GM13976 (cell line): ENCODE data around the gene BPIFB1.

Source experiments
- DNase-seq: peaks from one replicate; pipeline ENCODE4 v3.0.0; 2012; ENCODE audit warnings: low spot score
- CTCF ChIP-seq: IDR thresholded peaks from 2 replicates; pipeline ENCODE4 v1.5.1; 2012; ENCODE audit warnings: borderline replicate concordance, mild to moderate bottlenecking; ENCODE audit not compliant: insufficient read depth; ENCODE audit errors: extremely low read depth, missing control alignments, control extremely low read depth
- in situ Hi-C: fragments of 300-500 bp; cut with MboI; formaldehyde crosslinking; loops from one replicate; pipeline ENCODE4 v1.12.0; 2022; ENCODE audit warnings: low sequenced_read_pairs, mixed read lengths, inconsistent platforms; ENCODE audit not compliant: unreplicated experiment

Gene BPIFB1

DNA sequence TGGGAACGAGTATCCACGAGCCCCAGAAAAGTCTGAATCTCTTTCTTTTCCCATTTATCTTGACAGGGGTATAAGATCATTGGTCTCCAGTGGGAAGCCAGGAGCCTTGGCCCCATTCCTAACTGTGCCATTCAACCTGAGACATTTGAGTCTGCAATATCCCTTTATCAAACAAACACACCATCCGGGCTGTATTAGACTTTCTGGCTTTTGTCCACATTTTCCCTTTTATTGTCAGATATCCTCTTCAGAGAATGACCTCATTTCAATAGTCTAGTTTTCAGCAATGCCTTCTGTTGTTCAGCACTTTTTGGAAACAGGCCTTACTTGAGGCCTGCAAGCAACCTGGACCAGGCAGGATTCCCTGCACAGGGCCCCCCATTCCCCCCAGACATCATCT lies 31.5 kb upstream of the BPIFB1 start:
- no peak for TF ChIP-seq CTCF
- in situ Hi-C loops, result no loop called here
- DNase-seq, result no peak

- in situ Hi-C loops, result no loop called here
Observed at GRCh38 chr20:33252460-33252859, 30.6 kb upstream of the BPIFB1 start.

DNA sequence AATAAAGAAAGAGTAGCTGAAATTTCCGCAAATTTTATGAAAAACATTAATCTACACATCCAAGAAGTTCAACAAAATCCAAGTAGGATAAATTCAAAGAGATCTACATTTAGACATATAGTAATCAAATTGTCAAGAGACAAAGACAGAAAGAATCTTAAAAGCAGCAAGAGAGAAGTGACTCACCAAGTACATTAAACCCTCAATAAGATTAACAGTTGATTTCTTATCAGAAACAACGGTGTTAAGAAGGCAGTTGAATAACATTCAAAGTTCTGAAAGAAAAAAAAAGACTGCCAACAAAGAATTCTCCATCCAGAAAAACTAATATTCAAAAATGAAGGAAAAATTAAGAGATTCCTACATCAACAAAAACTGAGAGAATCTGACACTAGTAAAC lies 28.0 kb upstream of the BPIFB1 start:
- in situ Hi-C loops, result no loop called here
- TF ChIP-seq CTCF, result no peak
- DNase-seq, result no peak

More at GRCh38 chr20:33252460-33252859, 30.6 kb upstream of the BPIFB1 start:
- TF ChIP-seq CTCF, result no peak
- DNase-seq, result no peak

GRCh38 chr20:33257237-33257636 lies 25.8 kb upstream of the BPIFB1 start:
- in situ Hi-C loops, result no loop called here
- TF ChIP-seq CTCF, result no peak
- no peak for DNase-seq

- no peak for DNase-seq
- TF ChIP-seq CTCF, result no peak
- in situ Hi-C loops, result no loop called here
Observed at GRCh38 chr20:33259371-33259770, 23.6 kb upstream of the BPIFB1 start.

GRCh38 chr20:33261465-33261864 lies 21.5 kb upstream of the BPIFB1 start:
- DNase-seq, result no peak
- in situ Hi-C loops, result no loop called here
- no peak for TF ChIP-seq CTCF

GRCh38 chr20:33262658-33263065 lies 20.4 kb upstream of the BPIFB1 start:
- in situ Hi-C loops, result no loop called here
- DNase-seq, result no peak
- TF ChIP-seq CTCF, result peak; percentile 26
